Sciatic nerve (tissue), 2 donors: ENCODE data around the gene RAVER1. TPM values are rescaled to one million over a fixed set of nuclear protein-coding genes. Genes with fewer than 3 reads are reported as not detected.

Experiments used
- ATAC-seq: fragments of 200-7000 bp; cut with Tn5 transposase; one replicate; pipeline ENCODE4 v1.9.1; 2020; ENCODE audit warnings: mild to moderate bottlenecking, moderate library complexity
- DNase-seq: peaks from one replicate; pipeline ENCODE4 v3.0.0-alpha.2; 2020; ENCODE audit warnings: low spot score
- intact Hi-C: fragments of 100-400 bp; cut with DNase I; formaldehyde crosslinking; loops from one replicate; pipeline ENCODE4 v1.14.2; 2022
- total RNA-seq: library from RNA; stranded (reverse); fragmentation: NEBNext Ultra II Directional; extraction: Animal tissue kit (Norgen Biotek cat#: 25700); gene quantifications from one replicate; pipeline ENCODE4 v1.2.1, GENCODE V29; 2021
- donor health status: DM: no; HTN: no; CAD: no.
- donor health status: DM: no; HTN: no; CAD: no.

Gene RAVER1
- total RNA-seq, 1 donor from 2014 or later, result 20.3 TPM

DNA sequence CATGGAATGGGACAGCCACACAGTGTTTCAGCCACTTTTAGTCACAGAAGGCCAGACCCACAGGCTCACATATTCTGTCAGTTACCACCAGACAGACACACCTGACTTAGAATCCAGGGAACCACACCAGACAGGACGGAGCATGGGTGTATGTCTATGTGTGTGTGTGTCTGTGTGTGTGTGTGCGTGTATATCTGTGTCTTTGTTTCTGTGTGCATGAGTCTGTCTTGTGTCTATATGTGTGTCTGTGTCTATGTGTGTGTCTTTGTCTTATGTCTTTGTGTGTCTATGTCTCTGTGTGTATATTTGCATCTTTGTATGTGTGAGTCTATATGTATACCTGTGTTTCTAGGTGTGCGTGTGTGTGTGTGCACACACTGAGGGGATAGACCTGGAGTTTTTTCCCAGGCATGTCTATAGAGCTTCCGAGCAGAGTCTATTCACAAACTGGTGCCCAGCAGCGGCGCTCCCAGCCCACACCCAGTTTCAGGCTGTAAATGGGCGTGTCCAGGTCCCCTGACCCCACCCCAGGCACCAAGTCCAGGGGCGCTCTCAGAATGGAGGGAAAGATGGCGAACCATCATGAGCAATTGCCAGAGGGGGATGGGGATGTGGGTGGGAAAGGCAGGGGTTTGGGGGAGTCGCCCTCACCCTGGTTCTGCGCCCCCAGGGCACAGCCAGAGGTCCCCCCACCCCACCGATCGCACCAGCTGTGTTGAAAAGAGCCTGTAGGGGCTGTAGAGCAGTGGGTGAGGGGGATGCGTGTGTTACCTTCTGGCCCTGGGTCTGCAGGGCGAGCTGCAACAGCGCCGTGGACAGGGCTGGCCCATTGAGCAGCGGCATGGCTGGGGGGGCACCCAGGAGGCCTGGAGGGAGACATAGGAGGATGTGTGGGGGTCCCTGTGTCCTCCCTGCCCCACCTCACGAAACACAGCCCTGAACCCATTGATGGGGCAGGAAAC, 11.2 kb downstream of the RAVER1 start:
- ATAC-seq, result no peak
- intact Hi-C loops, result no loop called here
- DNase-seq, result no peak

- no peak for DNase-seq
- intact Hi-C loops, result no loop called here
- ATAC-seq, result no peak
Measured at GRCh38 chr19:10321417-10321797, 11.9 kb downstream of the RAVER1 start.

GRCh38 chr19:10320602-10321416, 12.5 kb downstream of the RAVER1 start:
- ATAC-seq (no peak), DNase-seq (no peak)
- intact Hi-C loops, result no loop called here

DNA sequence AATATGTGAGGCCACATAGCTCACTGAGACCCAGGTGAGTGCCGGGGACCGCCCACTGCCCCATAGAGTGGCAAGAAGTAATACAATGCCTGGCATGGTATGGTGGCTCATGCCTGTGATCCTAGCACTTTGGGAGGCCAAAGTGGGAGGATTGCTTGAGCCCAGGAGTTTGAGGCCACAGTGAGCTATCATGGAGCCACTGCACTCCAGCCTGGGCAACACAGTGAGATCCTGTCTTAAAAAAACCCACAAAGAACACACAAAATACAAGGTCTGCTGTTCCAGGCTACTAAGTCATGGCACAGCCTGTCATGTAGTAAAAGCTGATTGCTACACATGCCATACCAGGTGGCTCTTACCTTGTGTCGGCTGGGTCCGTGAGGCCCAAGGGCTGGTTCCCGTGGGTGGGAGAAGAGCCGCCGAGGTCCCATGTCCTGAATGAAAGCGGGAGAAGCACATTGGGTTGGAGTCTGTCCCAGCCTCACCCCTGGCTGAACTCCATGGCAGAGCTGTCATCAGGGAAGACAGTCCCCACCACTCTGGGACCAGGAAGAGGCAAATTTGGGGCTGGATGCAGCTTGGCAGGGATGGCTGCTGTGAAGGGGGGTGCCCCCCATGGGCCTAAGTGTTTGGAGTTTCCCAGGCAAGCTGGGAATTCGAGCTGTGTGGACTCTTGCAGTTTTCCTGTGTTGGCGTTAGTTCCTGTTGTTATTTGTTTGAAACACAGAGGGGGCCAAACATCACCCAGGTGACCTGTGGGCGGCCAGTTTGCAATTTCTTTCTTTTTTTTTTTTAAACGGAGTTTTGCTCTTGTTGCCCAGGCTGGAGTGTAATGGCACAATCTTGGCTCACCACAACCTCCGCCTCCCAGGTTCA, 14.3 kb downstream of the RAVER1 start:
- ATAC-seq (no peak), DNase-seq (no peak)
- intact Hi-C loops, result no loop called here

DNA sequence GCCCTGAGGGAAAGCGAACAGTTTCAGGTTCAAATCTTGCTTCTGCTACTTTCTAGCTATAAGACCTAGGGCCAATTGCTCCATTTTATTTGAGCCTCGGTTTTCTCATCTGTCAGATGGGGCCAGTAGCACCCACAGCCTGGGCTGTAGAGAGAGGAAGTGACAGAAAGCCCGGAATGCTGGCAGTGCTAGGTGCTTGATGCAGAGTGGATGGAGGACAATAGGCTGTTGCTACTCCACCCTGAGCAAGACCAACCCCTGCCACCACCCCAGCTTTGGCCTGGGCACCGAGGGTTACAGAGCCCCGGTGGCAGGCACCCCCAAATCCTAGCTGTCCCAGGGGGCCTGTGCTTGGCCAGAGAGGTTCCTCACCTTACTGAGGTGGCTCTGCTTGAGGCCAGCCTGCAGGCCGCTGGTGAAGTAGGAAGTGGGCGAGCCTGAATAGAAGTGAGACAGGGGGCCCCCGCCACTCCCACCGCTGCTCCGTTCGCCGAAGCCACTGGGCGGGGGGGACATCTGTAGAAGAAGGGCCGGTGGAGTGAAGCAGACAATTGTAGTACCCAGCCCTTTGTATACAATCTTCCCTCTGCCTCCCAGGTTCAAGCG, 15.4 kb downstream of the RAVER1 start:
- intact Hi-C loops, result loop anchor here (2.0 kb wide), 1 partner anchor 15 kb away; the partner anchor contains the start of gene RAVER1
- no peak for ATAC-seq

GRCh38 chr19:10317045-10317856, 16.1 kb downstream of the RAVER1 start:
- no peak for ATAC-seq
- no peak for DNase-seq
- intact Hi-C loops, result loop anchor here (2.0 kb wide), 1 partner anchor 16 kb away; the partner anchor contains the start of gene RAVER1

More for the DNA sequence above, 15.4 kb downstream of the RAVER1 start:
- DNase-seq, result no peak

DNA sequence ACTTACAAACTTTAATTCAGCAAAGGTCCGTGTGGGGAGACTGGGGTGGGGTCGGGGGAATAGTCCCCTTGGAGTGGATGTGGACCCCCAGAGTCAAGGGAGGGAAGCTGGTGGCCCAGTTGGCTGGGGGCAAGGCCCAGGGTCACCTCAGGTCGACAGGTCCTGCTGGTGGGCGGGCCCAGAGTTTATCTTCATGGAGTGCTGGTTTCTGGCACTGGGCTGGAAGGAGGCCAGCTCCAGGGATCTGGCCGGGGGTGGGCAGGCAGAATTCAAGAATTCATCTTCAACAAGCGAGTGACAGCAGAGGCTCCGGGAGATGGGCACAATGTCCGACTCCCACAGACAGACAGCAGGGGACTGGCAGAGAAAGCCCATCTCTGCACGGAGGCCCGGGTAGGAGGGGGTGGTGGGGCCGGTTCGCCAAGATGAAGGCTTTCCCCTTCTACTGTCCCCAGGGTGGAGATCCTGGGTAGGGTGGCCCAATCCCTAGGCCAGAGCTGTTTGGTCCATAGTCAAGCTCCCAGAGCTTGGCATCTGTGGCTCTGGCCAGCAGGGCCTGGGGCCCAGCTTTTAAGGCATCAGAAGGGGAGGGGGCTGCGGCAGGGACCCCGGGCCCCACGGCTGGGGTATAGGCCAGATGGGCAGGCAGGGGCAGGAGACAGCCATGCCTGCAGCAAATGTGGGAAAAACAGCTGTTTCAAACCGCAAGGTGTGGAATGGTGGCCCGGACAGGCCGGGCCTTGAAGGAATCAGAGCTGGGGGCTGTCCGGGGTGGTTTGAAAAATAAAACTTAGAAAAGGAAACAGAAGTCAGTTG, 16.9 kb downstream of the RAVER1 start:
- no peak for DNase-seq
- peak; percentile 35 for ATAC-seq
- intact Hi-C loops, result loop anchor here (2.0 kb wide), 1 partner anchor 16 kb away; the partner anchor contains the start of gene RAVER1

DNA sequence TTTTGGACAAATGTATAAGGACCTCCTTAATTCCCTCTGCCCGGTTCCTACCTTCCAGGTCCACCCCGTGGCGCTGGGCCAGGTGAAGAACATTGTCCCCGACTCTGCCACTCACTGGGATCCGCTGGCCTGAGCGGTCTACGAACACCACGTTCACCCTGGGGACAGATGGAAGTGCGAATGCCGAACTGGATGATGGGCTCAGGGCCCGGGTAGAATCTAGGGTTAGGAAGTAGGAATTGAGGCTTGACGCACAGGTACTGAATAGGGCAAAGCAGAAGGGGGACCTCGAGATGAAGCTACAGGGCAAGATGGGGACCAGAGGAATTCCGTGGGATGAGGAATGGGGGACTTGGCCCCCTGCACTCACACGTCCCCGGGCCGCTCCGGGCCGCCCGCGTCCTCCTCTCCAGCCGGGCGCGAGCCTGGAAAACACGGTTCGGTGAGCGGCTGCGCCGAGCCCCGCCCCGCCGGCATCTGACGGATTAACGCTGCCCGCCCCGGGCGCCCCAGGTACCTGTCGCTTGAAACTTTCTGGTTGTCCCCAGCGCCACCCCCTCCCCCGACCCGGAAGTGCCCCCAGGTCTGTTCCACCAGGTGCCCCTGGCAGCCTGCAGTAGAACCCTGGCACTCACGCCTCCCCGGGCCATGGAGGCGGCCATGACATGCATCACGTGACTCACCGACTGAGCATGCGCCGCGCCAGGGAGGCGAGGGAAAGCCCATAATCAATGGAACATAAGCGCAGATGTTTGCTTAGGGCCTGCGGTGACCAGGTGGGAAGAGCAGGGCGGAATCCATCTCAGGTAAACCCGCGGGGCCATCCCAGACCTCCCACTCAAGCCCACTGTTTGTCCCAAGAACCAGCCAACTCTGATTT, 17.8 kb downstream of the RAVER1 start, which contains the start of gene FDX2:
Gene FDX2, minus strand, starts transcription at position 681 of the 880 bp plus-strand sequence. Its CDS starts 19 bp downstream, at position 662.
- intact Hi-C loops, result loop anchor here (2.0 kb wide), 1 partner anchor 17 kb away; the partner anchor contains the start of gene RAVER1
- DNase-seq (peak; percentile 94), ATAC-seq (peak; percentile 94)

DNA sequence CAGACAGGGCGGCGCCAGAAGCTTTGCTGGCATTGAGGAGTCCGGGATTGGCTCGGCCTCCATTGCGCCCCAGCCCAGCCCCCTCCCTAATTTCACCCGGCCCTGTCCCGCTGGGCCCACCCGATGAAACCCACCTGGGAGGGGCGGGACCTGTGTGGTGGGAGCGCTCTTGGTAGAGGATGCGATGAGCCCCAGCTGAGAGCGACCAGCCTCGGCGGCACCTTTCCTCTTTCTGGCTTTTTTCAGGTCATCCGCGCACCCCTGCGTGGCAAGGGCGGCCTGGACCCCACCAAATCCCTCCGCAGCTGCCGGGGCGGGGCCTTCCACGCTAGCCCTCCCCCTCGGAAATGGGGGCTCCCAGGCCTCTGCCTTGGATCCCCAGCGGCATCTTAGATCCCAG, 23.9 kb downstream of the RAVER1 start, which contains the start of gene ZGLP1:
Gene ZGLP1, minus strand, starts transcription at position 393 of the 400 bp plus-strand sequence.
- DNase-seq (no peak), ATAC-seq (peak; percentile 16)
- intact Hi-C loops, result no loop called here

GRCh38 chr19:10306327-10306726, 27.0 kb downstream of the RAVER1 start:
- ATAC-seq, result no peak
- intact Hi-C loops, result no loop called here
- DNase-seq, result no peak

GRCh38 chr19:10305139-10305806, 28.1 kb downstream of the RAVER1 start:
- intact Hi-C loops, result no loop called here

GRCh38 chr19:10299545-10300458, 33.5 kb downstream of the RAVER1 start:
- peak; percentile 29 for ATAC-seq
- intact Hi-C loops, result no loop called here
- DNase-seq, result no peak

More at GRCh38 chr19:10305139-10305806, 28.1 kb downstream of the RAVER1 start:
- peak; percentile 61 for ATAC-seq
- no peak for DNase-seq

GRCh38 chr19:10295847-10296591, 37.3 kb downstream of the RAVER1 start:
- no peak for ATAC-seq
- intact Hi-C loops, result no loop called here
- DNase-seq, result no peak
